HS-5 (cell line): ENCODE measurements around the gene FAM83E.

Experiments
- DNase-seq: peaks from one replicate; pipeline ENCODE4 v3.0.0-alpha.2; 2012; ENCODE audit warnings: low read depth

The FAM83E gene

GRCh38 chr19:48575931-48576622 is 38.8 kb downstream of the FAM83E start:
- DNase-seq, result no peak

GRCh38 chr19:48573163-48573505 is 41.7 kb downstream of the FAM83E start:
- no peak for DNase-seq

- no peak for DNase-seq
Observed at GRCh38 chr19:48571378-48572162, 43.3 kb downstream of the FAM83E start.

- DNase-seq, result no peak
Observed at GRCh38 chr19:48569814-48570213, 45.1 kb downstream of the FAM83E start.

- peak; percentile 76 for DNase-seq
Observed at GRCh38 chr19:48568345-48568886, 46.5 kb downstream of the FAM83E start.

- no peak for DNase-seq
Observed at GRCh38 chr19:48565090-48565489, 49.8 kb downstream of the FAM83E start.
